CD4-positive, alpha-beta T cell treated with Interleukin-6 for 4 hours (primary cell): ENCODE results near the gene TYW1B.
"Not testable (repeated sequence)": the region's sequence is repeated elsewhere in the genome, so short reads cannot be mapped to it uniquely, and the experiment has no call there.

ENCODE experiments used
- DNase-seq: peaks from one replicate; pipeline ENCODE4 v3.0.0-alpha.2; 2020; ENCODE audit warnings: mixed read lengths

Gene TYW1B

DNA sequence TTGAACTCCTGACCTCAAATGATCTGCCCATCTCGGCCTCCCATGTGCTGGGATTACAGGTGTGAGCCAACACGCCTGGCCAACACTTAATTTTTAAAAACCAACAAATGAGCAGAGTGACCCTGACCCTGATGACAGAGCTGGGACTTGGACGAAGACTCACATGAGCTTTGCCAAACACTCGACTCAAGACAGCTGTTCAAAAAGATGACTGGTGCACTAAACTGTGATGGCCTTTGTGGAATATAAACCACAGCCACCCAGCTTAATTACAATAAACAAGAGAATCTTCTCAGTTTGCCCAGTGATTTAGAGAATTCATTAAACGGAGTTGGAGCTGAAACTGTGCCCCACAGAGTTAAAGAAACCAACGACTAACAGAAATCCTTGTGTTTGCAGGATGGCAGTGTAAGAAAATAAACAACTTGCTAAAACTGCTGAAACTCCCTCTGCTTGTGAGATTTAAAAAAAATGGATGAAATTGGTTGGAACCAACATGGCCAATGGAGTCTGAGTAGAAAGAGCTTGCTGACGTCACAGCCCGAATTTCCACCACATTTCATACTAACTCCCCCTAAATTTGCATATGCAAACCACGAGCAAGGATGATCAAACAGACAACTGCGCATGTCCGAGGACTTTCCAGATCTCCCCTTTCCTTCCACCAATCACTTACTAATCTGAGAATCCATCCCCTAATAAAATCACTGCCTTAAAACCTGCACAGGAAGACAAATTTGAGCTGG lies 209.4 kb downstream of the TYW1B start:
- not testable (repeated sequence) for DNase-seq

DNA sequence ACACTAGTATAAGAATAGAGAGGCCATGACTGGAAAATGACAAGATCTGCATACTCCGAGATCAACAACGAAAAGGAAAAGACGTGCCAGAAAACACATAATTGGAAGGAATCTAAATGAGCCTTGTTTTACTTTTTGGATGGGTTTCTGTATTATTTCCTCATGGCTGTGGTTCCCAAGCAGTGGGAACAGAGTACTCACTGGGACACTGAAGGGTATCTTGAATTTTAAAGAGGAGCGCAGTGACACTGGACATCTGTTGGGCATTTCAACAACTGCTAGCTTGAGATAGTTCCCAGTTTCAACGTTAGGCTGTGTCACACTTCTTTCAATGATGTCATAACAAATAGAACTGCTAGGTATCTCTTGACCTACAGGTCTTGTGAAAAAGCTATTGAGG lies 218.2 kb downstream of the TYW1B start:
- not testable (repeated sequence) for DNase-seq

DNA sequence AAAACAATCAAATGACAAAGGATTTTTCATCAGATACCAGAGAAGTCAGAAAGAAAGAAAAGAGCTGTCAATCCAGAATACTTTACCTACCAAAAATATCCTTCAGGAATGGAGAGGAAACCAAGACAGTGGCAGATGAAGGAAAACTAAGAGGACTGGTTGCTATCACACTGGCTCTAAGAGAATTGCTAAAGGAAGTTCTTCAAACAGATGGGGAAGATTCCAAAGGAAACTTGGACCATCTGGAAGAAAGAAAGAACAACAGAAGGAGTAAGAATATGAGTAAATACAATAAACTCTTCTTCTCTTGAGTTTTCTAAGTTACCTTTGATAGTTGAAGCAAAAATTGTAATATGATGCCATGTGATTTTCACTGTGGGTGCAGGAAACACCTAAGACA lies 220.0 kb downstream of the TYW1B start:
- DNase-seq, result not testable (repeated sequence)

DNA sequence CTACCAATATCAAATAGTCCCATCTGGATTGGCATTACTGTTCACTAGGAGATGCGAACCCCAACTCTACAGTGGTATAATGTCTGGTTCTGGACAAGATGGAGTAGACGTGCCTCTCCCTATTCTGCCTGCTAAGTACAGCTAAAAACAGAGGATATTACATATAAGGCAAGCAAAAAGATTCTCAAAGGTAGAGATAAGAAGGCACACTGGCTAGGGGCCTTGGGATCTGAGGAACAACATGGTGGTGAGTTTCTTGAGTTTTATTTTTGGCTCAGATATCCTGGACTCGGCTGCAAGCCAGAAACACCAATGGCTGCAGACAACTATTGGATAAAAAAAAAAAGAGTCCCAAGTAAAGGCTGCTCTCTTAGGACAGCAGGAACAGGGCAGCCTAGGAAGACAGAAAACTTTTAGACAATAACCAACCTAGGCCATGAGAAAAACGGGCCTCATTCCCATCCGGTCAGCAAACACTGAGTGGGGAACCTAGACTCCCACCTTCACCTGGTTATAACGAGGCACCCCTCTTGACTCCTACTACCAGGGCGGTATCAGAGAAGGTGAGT lies 222.1 kb downstream of the TYW1B start:
- not testable (repeated sequence) for DNase-seq

GRCh38 chr7:72604771-72605611 lies 223.0 kb downstream of the TYW1B start:
- DNase-seq, result not testable (repeated sequence)

- not testable (repeated sequence) for DNase-seq
Observed at GRCh38 chr7:72603476-72603875, 224.5 kb downstream of the TYW1B start.

- DNase-seq, result no peak
Observed at GRCh38 chr7:72603073-72603472, 224.9 kb downstream of the TYW1B start.

DNA sequence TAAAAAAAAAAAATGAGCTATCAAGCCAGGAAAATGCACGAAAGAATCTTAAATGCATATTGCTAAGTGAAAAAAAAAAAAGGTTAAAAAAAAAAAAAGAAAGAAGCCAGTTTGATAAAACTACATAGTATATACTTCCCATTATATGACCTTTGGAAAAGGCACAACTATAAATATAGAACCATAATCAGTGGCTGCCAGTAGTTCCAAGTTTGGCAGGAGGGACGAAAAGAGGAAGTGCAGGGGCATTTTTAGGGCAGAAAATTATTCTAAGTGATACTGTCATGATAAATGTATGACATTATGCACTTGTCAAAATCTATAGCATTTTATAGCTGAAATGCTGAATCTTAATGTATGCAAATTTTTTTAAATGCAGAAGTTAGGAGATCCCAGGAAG lies 226.3 kb downstream of the TYW1B start:
- not testable (repeated sequence) for DNase-seq

DNA sequence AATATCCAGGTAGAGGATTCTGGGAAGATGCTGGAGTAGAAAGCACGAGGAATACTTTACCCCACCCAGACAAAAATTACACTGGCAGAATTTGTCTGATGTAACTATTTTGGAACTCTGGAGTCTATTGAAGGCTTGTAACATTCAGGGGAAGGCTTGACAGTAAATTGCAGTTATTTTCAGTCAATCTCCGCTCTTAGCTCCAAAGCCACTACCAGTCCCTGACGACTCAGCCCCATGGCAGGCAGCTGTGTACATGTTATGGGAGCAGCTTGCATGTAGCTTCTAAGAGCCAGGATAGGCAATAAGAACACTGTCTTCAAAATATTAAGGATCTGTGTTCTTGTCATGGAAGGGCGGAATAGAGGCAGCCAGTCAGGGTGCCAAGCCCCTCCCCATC lies 238.0 kb downstream of the TYW1B start:
- not testable (repeated sequence) for DNase-seq

DNA sequence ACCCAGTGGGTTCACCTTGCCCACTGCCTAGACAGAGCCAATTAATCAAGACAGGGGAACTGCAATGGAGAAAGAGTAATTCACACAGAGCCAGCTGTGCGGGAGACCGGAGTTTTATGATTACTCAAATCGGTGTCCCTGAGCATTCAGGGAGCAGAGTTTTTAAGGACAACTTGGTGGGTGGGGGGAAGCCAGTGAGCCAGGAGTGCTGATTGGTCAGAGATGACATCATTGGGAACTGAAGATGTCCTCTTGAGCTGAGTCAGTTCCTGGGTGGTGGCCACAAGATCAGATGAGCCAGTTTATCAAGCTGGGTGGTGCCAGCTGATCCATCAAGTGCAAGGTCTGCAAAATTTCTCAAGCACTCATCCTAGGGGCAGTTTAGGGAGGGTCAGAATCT lies 240.7 kb downstream of the TYW1B start:
- not testable (repeated sequence) for DNase-seq

GRCh38 chr7:72584576-72584975 lies 243.4 kb downstream of the TYW1B start:
- not testable (repeated sequence) for DNase-seq

- not testable (repeated sequence) for DNase-seq
Observed at GRCh38 chr7:72583620-72584361, 244.2 kb downstream of the TYW1B start.

- DNase-seq, result not testable (repeated sequence)
Observed at GRCh38 chr7:72580142-72580770, 247.7 kb downstream of the TYW1B start.

GRCh38 chr7:72577107-72577506 lies 250.9 kb downstream of the TYW1B start:
- no peak for DNase-seq

- not testable (repeated sequence) for DNase-seq
Observed at GRCh38 chr7:72561988-72562387, 266.0 kb downstream of the TYW1B start.

DNA sequence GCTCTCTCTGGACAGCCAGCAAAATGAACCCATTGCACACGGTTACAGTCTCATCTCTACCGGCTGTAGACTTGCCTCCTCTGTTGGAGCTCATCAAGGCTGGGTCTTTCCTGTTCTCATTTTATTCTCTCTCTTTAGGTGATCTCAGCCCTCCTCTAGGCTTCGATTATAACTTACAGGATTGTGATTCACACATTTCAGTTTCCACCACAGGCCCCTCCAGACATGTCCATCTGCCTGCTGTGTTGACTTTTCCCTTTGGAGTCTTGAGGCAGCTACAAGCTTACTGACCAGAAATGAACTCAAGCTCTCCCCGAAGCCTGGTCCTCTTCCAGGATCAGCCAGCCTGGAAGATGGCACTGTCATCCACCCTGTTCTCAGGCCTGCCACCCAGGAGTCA lies 268.5 kb downstream of the TYW1B start:
- DNase-seq, result not testable (repeated sequence)

DNA sequence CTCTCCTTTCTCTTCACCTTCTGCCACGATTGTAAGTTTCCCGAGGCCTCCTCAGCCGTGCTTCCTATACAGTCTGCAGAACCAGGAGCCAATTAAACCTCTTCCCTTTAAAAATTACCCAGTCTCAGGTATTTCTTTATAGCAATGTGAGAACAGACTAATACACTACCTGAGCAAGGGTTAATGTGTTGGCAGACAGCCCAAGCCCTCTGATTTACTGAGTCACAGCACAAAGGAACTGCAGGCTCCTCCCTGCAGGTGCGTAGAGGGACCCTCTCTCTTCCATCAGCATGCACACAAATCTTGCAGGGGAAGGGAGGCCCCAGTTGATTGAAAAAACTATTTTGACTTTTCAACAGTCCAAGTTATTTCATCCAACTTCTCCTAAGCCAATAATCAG lies 271.3 kb downstream of the TYW1B start:
- DNase-seq, result not testable (repeated sequence)

GRCh38 chr7:72555238-72555637 lies 272.8 kb downstream of the TYW1B start:
- not testable (repeated sequence) for DNase-seq

GRCh38 chr7:72554401-72554800 lies 273.6 kb downstream of the TYW1B start:
- DNase-seq, result not testable (repeated sequence)

DNA sequence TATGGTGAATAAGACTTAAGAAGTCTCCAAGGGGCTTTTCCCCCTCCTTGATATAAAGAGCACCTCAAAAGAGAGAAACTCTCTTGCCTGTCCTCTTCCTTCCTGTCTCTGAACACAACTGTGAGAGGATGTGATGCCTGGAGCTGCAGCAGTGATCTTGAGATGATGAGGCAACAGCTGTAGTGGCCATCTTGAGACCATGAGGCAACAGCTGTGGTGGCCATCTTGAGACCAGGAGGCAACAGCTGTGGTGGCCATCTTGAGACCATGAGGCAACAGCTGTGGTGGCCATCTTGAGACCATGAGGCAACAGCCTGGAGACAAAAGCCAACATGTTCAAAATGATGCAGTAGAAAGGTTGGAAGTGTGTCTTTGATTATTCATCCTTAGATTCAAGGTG lies 277.5 kb downstream of the TYW1B start:
- not testable (repeated sequence) for DNase-seq

GRCh38 chr7:72546586-72547237 lies 281.3 kb downstream of the TYW1B start:
- DNase-seq, result not testable (repeated sequence)

DNA sequence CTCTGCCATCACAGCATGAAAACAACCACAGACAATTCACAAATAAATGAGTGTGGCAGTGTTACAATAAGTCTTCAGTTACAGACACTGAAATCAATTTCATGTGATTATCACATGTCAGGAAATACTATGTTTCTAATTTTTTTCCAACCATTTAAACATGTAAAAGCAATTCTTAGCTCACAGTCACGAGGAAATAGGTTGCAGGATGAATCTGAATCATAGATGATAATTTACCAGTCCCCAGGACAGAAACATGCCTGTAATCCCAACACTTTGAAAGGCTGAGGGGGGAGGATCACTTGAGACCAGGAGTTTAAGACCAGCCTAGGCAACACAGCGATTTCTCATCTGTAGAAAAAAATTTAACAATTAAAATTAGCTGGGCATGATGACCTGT lies 283.5 kb downstream of the TYW1B start:
- not testable (repeated sequence) for DNase-seq
